Gastroesophageal sphincter (tissue), 4 donors: ENCODE data around the gene TRIM7. TPM values are rescaled to one million over a fixed set of nuclear protein-coding genes. Genes with fewer than 3 reads are reported as not detected.

Experiments
- ATAC-seq: fragments of 150-250 bp; one replicate; pipeline ENCODE4 v1.9.1; 2016; ENCODE audit warnings: mild to moderate bottlenecking, moderate library complexity
- H3K27ac ChIP-seq, 4 donors: fragments of 200-600 bp; sonication (generic) in 3 of 4; 1 replicate in 3 of 4; 2 replicates in 1 of 4; pipeline ENCODE4 v1.5.1; 2016 to 2019
- H3K27me3 ChIP-seq: fragments of 200-600 bp; sonication (generic); one replicate; pipeline ENCODE4 v1.5.1; 2019
- H3K36me3 ChIP-seq, 2 donors: fragments of 200-600 bp; sonication (generic); one replicate each; pipeline ENCODE4 v1.5.1; 2019; ENCODE audit warnings: control low read depth in 1 of 2
- H3K4me1 ChIP-seq, 3 donors: fragments of 200-600 bp; sonication (generic); 1 replicate in 2 of 3; 2 replicates in 1 of 3; pipeline ENCODE4 v1.5.1; 2016 to 2019; ENCODE audit warnings: control low read depth in 2 of 3
- H3K4me3 ChIP-seq, 2 donors: fragments of 200-600 bp; sonication (generic); one replicate each; pipeline ENCODE4 v1.5.1; 2019; ENCODE audit warnings: mild to moderate bottlenecking in 1 of 2, moderate library complexity in 1 of 2
- H3K9me3 ChIP-seq, 3 donors: fragments of 200-600 bp; sonication (generic); one replicate each; pipeline ENCODE4 v1.5.1; 2017 to 2019; ENCODE audit warnings: control low read depth in 2 of 3
- EP300 ChIP-seq: sonication (generic); formaldehyde crosslinking; IDR thresholded peaks from one replicate; pipeline ENCODE4 v1.6.1; 2017; ENCODE audit warnings: antibody characterized with exemption, mild to moderate bottlenecking
- POLR2A ChIP-seq, 2 donors: fragments of 450-650 bp; IDR thresholded peaks; one replicate each; pipeline ENCODE4 v1.6.1; 2017; ENCODE audit warnings: antibody characterized with exemption in 2 of 2, mild to moderate bottlenecking in 2 of 2, moderate library complexity in 1 of 2
- POLR2AphosphoS5 ChIP-seq: sonication (generic); formaldehyde crosslinking; IDR thresholded peaks from one replicate; pipeline ENCODE4 v1.6.1; 2017; ENCODE audit warnings: antibody characterized with exemption
- WGBS, 2 donors: methylation state at CpG; one replicate each; pipeline ENCODE4 v1.1.5; 2018; ENCODE audit warnings: low coverage in 1 of 2; 5-methylcytosine and 5-hydroxymethylcytosine counted together
- total RNA-seq, 4 donors: library from RNA; depleted of rRNA; stranded (reverse); fragments of >200 nt; gene quantifications; one replicate each; pipeline ENCODE4 v1.1.0, GENCODE V29; 2016
- TF ChIP-seq, protein P1 (sequence below), 4 experiments: fragments of 200-600 bp in 2 of 4; fragments of 450-650 bp in 2 of 4; sonication (generic) in 1 of 4; IDR thresholded peaks; one replicate each; pipeline ENCODE4 v1.5.1; 2017 to 2019; ENCODE audit warnings: antibody characterized with exemption in 4 of 4, mild to moderate bottlenecking in 2 of 4, moderate library complexity in 2 of 4

The TRIM7 gene
- total RNA-seq, 4 donors from 2014 or later, result 3.0 to 11.0 (median 4.7) TPM

DNA sequence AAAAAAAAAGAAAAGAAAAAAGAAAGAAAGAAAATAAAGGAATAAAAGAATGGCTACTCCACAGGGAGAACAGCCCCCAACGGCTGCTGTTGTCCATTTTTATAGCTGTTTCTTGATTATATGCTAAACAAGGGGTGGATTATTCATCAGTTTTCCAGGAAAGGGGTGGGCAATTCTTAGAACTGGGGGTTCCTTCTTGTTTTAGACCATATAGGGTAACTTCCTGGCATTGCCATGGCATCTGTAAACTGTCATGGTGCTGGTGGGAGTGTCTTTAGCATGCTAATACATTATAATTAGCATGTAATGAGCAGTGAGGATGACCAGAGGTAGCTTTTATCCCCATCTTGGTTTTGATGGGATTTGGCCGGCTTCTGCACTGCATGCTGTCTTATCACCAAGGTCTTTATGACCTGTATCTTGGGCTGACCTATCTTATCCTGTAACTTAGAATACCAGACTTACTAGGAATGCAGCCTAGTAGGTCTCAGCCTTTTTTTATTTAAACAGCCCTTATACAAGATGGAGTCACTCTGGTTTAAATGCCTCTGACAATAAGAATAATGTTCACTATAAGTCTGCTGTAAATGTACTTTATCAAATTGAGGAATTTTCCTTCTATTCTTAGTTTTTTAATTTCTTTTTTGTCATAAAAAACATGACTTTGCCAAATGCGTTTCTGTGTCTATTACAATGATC lies 28.6 kb downstream of the TRIM7 start:
- WGBS, 2 donors, result 54 to 80% methylated on average over 2 to 3 of the region's 3 CpGs
- Histone ChIP-seq H3K4me1 (peaks cover 0 to 15% (median 0%) of the 10 kb centered on the region in 3 donors), H3K9me3 (peaks cover 0 to 6% (median 0%) of the 10 kb centered on the region in 3 donors), H3K27me3 (peaks cover 67% of the 10 kb centered on the region), H3K27ac (no peak overlapping the region), H3K4me3 (no peak overlapping the region), H3K36me3 (no peaks in the 10 kb centered on the region)
- TF ChIP-seq EP300 (no peak), POLR2AphosphoS5 (no peak), POLR2A (IDR thresholded peaks at IDR 0.05) (no peak)
- TF ChIP-seq, protein P1, sequence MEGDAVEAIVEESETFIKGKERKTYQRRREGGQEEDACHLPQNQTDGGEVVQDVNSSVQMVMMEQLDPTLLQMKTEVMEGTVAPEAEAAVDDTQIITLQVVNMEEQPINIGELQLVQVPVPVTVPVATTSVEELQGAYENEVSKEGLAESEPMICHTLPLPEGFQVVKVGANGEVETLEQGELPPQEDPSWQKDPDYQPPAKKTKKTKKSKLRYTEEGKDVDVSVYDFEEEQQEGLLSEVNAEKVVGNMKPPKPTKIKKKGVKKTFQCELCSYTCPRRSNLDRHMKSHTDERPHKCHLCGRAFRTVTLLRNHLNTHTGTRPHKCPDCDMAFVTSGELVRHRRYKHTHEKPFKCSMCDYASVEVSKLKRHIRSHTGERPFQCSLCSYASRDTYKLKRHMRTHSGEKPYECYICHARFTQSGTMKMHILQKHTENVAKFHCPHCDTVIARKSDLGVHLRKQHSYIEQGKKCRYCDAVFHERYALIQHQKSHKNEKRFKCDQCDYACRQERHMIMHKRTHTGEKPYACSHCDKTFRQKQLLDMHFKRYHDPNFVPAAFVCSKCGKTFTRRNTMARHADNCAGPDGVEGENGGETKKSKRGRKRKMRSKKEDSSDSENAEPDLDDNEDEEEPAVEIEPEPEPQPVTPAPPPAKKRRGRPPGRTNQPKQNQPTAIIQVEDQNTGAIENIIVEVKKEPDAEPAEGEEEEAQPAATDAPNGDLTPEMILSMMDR (IDR thresholded peaks at IDR 0.05), result no peak
- no peak for ATAC-seq

DNA sequence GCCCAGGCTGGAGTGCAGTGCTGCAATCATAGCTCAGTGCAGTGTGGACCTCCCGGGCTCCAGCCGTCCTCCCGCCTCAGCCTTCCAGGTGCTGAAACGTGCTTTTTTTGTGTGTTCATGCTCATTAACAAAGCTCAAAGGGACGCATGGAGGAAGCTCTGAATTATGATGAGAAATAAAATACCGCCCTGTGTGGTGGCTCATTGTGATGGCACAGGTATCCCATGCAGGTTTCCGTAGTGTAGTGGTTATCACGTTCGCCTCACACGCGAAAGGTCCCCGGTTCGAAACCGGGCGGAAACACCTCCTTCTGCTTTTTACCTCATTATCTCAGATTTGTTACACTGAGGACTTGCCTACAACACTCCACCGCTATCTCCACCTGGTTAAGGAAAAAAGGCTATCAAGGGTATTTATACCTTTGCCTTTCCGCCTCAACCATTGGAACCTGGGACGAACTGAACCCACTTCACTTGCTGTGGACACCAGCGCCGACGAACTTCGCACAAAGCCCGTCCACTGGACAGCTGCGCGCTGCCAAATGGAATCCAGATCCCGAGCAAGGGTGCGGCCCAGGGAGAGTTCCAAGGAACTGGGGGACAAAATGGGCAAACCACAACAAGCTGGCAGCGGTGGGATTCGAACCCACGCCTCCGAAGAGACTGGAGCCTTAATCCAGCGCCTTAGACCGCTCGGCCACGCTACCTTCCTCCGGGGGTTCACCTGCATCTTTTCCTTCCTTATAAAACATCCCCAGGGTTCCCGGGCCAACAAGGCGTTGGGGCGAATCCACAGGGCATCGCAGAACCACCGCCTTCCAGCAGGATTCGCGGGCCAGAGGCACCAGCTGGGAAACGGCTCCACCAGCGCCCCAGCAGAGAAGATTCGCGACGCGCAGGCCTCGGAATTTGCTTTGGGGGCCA lies 31.3 kb downstream of the TRIM7 start:
- ATAC-seq, result no peak
- peaks cover 0 to 6% (median 0%) of the 10 kb centered on the region in 3 donors for H3K9me3 ChIP-seq
- WGBS, 2 donors, result 3 to 4% methylated on average over 7 to 23 of the region's 50 CpGs
- no peak overlapping the region for H3K27ac ChIP-seq
- H3K4me3 ChIP-seq, result no peak overlapping the region
- no peaks in the 10 kb centered on the region for H3K36me3 ChIP-seq
- H3K4me1 ChIP-seq, result peaks cover 0 to 24% (median 0%) of the 10 kb centered on the region in 3 donors
- H3K27me3 ChIP-seq, result peaks cover 90% of the 10 kb centered on the region
- TF ChIP-seq EP300 (no peak), POLR2AphosphoS5 (no peak), POLR2A (IDR thresholded peaks at IDR 0.05) (no peak)
- TF ChIP-seq, protein P1 (IDR thresholded peaks at IDR 0.05), result no peak

DNA sequence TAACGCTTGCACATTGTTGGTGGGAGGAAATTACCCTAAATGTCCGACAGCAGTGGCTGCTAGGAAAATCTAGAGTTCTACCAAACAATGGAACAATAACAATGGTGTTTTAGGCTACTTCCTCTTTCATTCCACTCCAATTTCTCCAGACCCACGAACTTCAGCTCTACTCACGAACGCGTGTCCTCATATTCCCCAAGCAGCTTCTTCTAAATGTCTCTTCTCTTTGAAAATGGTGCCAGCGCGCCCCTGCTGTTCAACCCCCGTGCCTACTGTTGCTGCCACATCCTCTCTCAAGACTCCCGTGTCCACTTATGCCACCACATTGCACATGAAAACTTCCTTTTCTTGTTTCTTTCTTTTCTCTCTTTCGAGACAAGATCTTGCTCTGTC lies 32.0 kb downstream of the TRIM7 start:
- Histone ChIP-seq H3K27me3 (peaks cover 92% of the 10 kb centered on the region), H3K36me3 (no peaks in the 10 kb centered on the region), H3K4me3 (no peak overlapping the region), H3K9me3 (peaks cover 0 to 6% (median 0%) of the 10 kb centered on the region in 3 donors), H3K27ac (no peak overlapping the region), H3K4me1 (peaks cover 0 to 24% (median 0%) of the 10 kb centered on the region in 3 donors)
- no peak for ATAC-seq
- WGBS, 2 donors, result 15 to 19% methylated on average over 10 to 11 of the region's 11 CpGs
- TF ChIP-seq, protein P1 (IDR thresholded peaks at IDR 0.05), result peak in 2 of 4 experiments; percentile 11 to 21
- TF ChIP-seq POLR2A (IDR thresholded peaks at IDR 0.05), result no peak
- TF ChIP-seq EP300, result no peak
- TF ChIP-seq POLR2AphosphoS5, result no peak

DNA sequence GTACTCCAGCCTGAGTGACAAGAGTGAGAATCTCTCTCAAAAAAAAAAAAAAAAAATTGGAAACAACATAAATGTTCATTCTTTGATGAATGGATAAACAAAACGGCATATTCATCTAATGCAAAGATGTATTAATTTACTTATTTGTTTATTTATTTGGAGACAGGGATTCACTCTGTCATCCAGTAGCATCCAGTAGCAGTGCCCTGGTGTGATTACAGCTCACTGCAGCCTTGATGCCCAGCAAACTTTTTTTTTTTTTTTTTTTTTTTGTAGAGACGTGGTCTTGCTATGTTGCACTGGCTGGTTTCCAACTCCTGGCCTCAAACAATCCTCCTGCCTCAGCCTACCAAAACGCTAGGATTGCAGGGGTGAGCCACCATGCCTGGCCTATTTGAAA lies 33.2 kb downstream of the TRIM7 start:
- ATAC-seq, result no peak
- no peak for TF ChIP-seq EP300
- TF ChIP-seq, protein P1 (IDR thresholded peaks at IDR 0.05), result no peak
- TF ChIP-seq POLR2AphosphoS5, result no peak
- TF ChIP-seq POLR2A (IDR thresholded peaks at IDR 0.05), result no peak
- peaks cover 0 to 6% (median 0%) of the 10 kb centered on the region in 3 donors for H3K9me3 ChIP-seq
- H3K4me1 ChIP-seq, result peaks cover 0 to 24% (median 0%) of the 10 kb centered on the region in 3 donors
- H3K4me3 ChIP-seq, result no peak overlapping the region
- no peak overlapping the region for H3K27ac ChIP-seq
- no peaks in the 10 kb centered on the region for H3K36me3 ChIP-seq
- peaks cover 97% of the 10 kb centered on the region for H3K27me3 ChIP-seq
- WGBS, 2 donors, result 22 to 24% methylated on average over 3 of the region's 3 CpGs
